NCI-H2081 treated with DMSO at 0.1 percent for 48 hours (cell line): ENCODE data around the gene IL18R1.

Experiments used
- DNase-seq: peaks from one replicate; lab custom pipeline; 2025; lab: John Stamatoyannopoulos, UW

The IL18R1 gene

DNA sequence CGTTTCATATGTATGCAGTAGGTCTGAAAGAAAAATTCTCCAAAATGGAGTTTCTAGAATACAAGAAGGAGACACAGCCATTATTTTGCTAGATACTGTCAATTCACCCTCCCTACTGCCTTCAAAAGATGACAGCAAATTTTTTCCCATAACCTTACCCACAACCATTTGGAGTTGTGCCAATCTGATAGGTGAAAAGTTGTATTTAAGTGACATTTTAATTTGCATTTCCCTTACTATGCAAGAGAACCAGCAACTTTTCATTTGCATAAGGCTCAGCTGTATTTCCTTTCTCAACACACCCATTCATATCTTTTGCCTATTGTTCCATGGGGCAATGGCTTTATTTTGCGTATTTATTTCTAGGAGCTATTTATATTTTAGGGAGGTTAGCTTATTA is 36.0 kb downstream of the IL18R1 start:
- DNase-seq: no peak

DNA sequence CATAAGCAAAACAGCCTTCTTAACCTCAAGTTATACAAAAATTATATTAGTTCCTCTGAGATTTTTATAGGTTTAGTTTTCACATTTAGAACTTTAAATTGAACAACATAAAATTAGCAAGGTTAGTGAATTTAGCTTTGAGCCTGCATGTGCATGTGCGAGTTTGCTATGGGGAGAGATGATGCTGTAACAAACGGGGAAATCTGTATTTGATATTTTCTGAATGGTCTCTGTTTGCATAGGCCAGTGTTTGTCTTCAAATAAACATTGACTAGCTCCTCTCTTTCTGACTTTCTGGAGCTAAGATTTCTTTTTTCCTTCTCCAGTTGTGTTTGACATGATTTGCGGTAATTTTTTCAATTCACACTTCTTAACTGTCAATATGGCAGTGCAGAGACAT is 36.5 kb downstream of the IL18R1 start:
- no peak for DNase-seq

DNA sequence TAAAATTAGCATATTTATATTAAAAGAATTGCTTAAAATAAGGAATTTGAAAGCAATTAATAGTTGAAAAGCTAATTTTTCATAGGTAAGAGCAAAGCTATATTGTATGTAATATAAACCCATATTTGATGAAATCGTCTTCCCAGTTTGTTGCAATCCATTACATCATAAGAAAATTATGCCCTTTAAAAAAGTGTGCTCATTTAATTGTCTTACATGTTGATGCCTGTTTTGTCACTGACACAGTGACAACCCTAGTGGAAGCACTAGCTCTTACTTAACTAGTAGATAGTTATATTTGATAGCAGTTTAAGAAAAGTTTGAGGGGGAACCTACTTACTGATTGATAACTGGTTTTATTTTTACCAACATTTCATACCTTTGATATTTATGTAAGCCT is 37.3 kb downstream of the IL18R1 start:
- DNase-seq: no peak

DNA sequence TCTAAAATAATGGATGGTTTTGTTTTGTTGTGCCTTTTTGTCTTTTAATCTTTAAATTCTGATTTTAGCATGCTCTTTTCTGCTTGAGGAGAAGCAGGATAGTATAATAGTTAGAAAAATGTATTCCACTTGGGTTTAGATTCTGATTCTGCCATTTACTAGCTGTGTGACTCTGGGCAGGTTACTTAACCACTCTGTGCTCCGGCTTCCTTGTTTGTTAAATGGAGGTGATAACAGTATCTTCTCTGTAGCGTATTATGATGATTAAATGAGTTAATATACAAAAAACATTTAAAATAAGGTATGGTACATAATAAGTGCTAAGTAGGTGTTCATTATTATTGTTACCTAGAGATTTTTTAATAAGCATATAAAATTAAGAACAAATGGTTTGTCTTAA is 40.4 kb downstream of the IL18R1 start:
- DNase-seq: no peak

DNA sequence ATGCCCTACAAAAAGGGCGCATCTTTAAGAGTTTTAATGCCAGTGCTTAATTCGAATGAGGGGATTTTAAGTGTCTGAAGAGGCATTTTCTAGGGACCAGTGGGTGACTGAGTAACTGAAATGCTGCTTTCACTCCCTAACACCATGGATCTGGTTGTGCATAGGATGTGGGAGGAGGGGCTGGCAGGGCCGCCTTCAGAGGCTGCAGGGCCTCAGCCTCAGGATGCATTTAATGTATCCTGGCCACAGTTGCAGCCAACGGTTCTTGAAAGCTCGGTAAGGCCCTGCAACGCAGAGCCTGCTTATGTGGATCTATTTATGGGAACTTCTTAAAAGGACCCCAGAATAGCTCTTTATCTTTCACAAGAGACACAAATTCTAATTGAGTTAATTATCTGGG is 41.6 kb downstream of the IL18R1 start:
- DNase-seq: no peak

DNA sequence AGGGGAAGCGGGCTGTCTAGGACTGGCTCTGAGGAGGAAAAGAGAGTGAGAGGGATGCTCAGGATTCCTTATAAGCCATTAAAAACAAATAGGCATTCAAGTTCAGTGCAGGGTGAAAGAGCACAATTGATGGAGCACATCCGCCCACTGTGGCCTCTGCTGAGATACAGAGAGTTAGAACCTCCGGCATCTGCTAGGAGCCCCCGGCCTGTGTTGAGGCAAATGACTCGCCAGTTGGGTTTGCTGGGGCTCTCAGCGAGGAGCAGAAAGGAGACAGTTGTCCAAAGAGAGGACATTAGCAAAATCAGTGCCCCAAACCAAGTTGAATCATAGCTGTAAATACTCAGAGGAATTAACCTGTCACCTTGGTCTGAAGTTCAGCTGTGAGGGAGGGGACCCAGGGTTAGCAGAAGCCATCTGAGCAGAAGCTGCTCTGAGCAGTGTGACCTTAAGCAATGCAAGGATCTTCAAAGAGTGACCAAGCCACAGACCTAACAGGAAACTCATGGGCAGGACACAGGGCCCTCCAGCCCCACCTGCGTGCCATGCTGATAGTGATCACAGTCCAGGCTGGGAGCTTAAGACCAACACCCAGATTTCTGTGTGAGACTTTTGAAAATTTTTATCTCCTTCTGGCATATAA is 44.0 kb downstream of the IL18R1 start:
- DNase-seq: no peak

DNA sequence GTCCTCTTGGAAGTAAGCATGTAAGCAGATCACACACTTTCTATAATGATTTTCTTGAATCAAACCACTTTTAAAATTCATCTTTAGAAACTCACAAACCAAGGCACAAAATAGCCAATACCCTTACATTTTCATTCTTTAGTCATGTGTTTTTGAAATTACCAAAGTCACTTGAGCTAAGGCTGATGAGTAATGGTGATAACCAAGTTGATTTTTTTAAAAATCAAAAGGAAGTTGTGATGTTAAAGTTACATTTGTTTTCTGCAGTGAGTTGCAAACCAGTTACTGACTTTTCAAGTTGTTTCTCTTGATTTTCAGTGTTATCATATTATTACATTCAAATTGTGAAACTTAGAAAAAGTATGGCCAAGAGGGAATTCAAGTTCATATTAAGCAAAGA is 45.9 kb downstream of the IL18R1 start:
- DNase-seq: no peak

DNA sequence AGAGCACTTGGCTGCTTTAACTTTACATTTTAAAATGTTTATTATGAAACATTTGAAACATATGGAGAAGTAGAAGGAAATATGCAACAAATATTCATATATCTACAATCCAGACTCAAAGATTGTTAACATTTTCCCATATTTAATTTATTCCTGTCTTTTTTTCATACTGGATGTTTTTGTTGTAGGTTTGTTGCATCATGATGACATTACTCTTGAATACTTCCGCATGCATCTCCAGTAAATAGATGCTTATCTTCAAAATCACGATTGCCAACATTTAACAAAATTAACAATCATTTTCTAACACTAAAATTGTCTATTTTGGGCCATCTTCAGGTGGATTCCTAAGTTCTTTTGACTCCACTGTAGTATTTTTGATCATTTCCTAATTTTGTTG is 46.3 kb downstream of the IL18R1 start:
- DNase-seq: no peak

DNA sequence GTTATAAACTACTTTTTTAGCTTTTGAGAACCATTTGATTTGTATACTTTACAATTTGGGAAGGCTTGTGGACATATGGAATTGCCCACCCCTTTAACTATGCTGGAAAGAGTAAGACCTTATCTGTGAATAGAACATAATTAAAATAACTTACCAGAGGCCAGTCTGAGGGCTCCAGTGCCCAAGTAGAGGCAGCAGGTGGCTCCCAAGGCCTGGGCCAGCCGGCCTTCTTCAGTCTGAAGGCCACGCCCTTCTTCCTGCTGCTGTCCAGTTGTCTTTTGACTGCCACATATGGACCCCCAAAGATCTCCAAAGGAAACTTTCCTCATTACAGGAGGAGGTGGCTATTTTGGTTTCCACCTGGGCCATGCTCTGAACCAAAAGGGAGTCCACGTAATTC is 55.4 kb downstream of the IL18R1 start:
- DNase-seq: no peak

DNA sequence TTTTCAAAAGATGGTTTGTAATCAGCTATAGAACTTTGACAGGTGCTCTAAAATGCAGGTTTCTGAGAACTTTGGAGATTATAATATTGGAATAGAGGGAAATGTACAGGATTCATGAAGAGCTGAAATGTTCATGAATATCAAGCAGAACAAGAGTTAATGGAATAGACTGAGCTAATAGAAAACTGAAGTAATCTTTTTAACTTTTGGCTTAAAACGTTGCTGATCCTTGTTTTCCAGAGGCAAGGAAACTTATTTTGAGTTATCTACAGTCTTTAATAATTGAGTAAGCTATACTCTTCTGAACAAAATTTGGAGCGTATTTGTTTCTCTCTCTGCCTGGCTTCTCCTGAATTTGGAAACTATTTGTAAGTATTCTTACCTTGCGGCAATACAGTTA is 56.6 kb downstream of the IL18R1 start:
- no peak for DNase-seq

DNA sequence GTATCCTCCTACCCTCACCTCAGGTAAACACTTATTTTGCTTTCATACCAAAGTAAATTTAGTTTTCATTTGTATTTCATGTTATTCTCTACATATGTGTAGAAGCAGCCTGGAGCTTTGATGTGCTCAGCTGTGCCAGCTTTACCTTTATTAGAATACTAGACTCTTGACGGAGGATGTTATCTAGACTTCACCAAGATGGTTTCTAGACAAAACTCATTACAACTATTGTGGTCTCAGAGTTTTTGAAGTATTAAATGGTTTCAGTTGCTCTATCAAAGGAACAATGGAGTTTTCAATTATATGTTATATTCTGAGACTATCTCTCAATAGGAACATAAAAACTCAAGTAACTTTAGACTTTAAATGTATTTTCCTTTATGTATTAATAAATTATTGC is 62.4 kb downstream of the IL18R1 start:
- no peak for DNase-seq

DNA sequence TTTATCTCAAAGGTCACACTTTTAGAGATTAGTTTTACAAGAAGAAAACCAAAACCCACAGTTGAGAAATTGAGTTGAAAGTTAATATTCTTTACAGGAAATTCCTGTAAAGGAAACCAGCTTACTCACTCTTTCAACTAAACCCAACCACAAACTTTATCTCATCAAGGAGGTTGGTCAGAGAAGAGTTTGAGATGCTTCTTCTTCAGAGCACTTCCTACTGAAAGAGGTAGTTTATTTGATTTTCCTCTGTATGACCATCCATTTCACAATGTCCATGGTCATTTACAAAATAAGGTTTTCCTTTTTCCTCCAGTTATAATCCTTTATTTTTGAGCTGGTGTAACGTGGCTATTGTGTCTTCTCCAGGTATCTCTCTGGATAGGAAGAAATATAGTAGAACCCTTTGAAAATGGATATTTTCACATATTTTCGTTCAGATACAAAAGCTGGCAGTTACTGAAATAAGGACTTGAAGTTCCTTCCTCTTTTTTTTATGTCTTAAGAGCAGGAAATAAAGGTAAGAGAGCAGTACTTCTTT is 62.9 kb downstream of the IL18R1 start:
- no peak for DNase-seq

DNA sequence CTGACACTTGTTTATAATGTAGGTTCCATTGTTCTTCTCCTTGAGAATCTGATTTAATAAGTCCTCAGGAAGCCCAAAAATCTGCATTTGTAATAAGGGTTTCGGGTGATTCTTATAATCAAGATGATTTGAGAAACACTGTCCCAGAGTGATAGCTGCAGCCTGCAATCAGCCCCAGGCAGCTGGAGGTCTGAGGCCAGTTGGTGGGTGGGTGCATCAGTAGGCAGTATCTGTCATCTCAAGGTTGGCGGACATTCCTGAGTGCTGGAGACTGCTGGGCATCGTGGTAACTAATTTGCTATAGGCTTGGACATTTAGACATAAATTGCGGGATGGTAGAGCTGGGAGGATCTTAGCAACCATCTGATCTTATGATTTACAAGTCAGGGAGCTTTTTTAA is 64.7 kb downstream of the IL18R1 start:
- no peak for DNase-seq

DNA sequence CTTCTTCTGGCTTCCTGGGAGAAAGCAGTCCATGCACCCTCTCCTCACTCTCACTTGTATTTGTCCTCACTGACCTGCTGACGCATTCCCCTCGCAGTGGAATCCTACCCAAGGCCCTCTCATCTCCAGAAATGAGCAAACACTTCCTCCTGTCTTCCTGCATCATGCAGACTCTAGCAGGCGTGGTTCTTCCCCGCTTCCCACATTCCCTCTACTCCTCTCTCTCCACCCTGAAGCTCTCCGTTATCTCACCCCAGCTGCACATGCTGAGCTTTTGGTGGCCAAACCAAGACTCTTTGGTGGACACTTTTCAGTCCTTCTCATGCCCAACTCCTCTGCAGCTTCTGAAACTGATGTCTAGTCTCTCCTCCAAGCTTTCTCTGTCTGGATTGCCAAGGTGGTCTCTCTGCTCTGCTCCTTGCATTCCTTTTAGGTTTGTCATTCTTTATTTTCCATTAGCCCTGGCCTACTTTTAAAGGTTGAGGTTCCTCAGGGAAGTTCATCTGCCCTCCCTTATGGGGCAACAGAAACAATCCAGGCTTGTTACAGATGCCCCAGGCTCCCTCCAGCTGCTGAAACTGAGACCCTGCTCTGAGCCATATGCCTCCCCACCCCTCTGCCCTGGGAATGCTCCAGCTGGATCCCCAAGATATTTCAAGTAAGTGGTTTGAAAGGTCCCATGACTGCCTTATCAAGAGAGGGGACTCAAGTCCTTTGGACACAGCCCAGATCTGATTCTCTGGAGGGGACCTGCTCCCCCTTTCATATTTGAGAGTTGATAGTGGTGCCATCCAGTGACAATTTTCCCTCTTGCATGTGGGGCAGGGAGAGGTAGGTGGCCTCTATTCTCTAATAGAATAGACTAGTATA is 66.5 kb downstream of the IL18R1 start:
- DNase-seq: no peak

DNA sequence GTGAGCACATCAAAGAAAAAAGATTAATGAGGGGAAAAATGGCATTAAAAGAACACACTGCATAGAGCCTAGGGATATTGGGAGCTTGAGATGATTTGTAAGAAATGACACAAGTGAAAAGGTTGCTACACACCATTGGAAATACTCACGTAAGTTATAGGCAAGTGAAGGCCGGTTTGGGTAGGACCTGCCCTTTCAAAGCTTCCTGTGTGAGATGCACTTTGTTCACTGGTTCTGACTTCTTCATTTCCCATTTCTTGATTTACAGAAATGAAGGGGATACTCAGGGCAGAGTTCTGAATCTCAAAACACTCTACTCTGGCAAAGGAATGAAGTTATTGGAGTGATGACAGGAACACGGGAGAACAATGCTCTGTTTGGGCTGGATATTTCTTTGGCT is 67.3 kb downstream of the IL18R1 start, which contains the start of gene IL18RAP:
IL18RAP (plus strand) TSS at position 251 of the 400 bp plus-strand sequence; CDS start at position 369, 118 bp downstream.
- no peak for DNase-seq

DNA sequence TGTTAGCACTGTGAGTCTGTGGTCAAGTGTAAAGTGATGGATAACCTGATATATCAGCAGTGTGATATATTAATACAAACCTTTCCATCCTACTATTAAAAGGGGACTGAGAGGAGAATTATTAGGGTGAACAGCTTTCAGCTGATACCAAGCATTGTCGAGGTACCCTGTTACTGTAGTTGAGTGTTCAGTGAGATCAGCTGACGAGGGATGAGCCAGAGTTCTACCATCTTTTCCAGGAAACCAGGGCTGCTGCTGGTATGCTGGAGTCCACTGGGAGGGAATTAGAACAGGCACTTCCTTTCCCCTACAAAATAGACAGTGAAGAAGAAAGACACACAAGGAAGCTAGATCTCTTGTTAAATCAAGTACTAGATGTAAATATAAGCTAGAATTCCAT is 67.8 kb downstream of the IL18R1 start:
- DNase-seq: no peak

DNA sequence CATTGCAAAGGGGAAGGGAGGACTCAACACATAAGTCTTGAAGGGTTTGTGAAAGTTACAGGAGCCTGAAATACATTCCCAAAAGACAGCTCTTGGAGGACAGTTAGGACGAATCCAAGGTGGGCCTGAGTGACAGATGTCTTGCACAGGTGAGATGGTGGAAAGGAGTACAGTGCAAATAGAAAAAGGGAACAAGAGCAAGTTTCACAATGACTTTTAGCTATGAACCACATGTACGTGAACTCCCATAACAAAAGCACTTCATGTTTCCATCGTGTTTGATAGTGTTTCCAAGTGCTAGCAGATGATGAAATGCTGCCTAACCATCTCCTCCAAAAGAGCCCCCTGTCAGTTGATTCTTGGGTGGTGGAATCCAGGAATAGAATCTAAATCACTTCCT is 69.2 kb downstream of the IL18R1 start:
- no peak for DNase-seq

DNA sequence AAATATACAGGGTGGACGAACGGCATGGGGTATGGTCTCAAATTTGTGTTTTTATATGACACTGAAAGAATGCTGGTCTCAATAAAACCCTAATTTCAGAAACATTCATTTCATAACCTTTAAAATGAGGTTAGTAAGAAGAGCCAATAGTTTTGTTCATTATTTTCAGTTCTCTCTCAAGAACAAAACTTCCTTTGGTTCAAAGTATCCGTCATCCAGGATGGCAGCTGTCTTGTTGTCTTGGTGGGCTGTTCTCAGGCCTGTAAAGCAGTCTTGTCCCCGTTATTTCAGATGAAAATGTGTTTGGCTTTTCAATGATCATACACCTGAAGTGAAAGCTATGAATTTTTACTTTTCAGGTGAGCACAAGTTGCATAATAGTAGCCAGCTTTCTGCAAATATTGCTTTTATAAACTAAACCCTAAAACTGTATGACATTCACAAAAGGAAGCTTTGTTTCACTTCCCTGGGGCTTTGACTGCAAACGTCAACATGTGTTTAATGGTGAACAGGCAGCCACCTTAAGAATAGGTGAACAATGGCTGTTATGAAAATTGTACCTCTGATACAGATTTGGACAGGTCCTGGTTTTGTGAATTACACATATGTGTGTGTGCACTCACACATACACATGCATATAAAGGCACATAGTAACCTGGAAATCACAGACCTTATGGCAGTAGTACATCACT is 70.0 kb downstream of the IL18R1 start:
- no peak for DNase-seq

DNA sequence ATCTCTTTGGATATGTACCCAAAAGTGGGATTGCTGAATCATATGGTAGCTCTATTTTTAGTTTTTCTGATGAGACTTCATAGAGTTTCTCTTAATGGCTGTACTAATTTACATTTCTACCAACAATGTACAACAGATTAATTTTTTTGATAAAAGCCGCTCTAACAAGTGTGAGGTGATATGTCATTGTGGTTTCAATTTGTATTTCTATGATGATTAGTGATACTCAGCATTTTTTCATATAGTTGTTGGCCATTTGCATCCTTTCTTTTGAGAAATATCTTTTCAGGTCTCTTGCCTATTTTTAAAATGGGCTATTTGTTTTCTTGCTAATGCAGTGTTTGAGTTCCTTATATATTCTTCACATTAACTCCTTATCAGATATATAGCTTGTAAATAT is 71.7 kb downstream of the IL18R1 start:
- DNase-seq: no peak

DNA sequence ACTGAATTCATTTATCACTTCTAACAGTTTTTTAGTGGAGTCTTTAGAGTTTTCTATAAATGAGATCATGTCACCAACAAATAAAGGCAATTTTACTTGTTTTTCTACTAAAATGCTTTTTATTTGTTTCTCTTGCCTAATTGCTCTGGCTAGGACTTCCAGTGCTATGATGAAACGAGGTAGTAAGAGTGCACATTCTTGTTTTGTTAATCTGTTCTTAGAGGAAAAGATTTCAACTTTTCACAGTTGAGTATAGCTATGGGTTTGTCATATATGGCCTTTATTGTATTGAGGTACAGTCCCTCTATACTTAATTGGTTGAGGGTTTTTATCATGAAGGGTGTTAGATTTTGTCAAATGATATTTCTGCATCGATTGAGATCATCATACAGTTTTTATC is 73.0 kb downstream of the IL18R1 start:
- no peak for DNase-seq

DNA sequence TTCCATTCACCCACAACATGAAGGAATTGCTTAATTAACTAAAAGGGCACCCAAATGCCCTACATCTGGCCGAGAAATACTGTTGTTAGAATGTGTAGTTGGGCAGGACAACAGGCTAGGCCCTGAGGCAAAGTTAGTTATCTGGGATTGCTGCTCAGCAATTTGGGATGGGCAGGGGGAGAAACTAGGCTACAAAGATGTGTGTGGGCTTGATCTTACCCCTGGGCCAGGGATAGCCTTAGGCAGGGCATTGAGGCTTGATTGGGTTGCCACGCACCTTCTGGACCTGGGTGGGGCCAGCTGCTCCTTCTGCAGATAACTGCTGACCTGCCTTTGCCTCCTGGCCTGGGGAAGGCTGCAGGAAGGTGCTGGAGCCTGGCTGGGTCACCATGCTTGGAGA is 76.8 kb downstream of the IL18R1 start:
- DNase-seq: no peak

DNA sequence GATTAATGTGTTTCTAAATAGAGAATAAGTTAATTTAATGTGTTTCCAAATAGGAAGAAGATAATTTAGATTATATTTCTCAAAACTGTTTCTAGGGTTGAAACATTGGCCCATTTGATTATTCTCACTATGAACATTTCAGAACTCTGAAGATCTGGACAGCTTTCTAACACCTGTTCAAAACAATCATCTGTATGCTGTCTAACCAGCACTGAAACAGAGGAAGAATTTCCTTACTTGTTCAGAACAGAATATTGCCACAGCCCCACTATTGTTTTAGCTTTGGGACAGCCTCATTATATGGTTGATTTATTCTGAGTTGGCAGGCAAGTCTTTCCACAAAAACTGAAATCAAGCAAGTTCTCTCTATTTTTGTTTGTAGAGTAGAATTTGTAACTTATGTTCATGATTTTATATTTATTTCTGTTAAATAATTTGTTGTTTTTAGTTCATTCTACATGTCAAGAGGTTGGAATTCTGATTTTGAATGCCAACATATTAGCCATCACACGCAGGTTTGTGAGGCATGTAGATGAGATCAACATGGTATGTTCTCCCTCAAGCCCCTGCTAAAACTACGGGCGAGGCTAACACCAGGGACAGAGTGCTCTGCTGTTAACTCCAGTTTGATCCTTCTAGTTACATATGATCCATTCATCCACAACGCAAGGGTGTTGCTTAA is 78.5 kb downstream of the IL18R1 start:
- DNase-seq: no peak
